HEK293 (cell line): ENCODE data around the gene PLA2G4A.

Source experiments
- CTCF ChIA-PET: fragments of 350-600 bp; formaldehyde crosslinking; extraction: SDS; loops from one replicate; lab custom pipeline; 2021; ENCODE audit warnings: antibody characterized with exemption; lab: Yijun Ruan, JAX
- POLR2A ChIA-PET: fragments of 300-600 bp; formaldehyde crosslinking; extraction: SDS; loops from one replicate; lab custom pipeline; 2020; ENCODE audit warnings: antibody characterized with exemption, inconsistent platforms; lab: Yijun Ruan, JAX
- H3K27ac ChIP-seq: fragments of 200-500 bp; sonication (Bioruptor generic); 2 replicates; pipeline ENCODE4 v1.5.1; 2014; ENCODE audit warnings: low read depth, low read length, control low read depth, inconsistent platforms; ENCODE audit errors: extremely low read depth
- H3K36me3 ChIP-seq, 2 experiments: fragments of 200-500 bp in 1 of 2; sonication (Bioruptor generic) in 1 of 2; 1 replicate in 1 of 2; 2 replicates in 1 of 2; pipeline ENCODE4 v1.5.1; 2014 to 2017; ENCODE audit warnings: inconsistent platforms in 2 of 2, low read length in 2 of 2; ENCODE audit not compliant: control insufficient read depth in 2 of 2, insufficient read depth in 1 of 2
- H3K4me1 ChIP-seq: fragments of 200-500 bp; sonication (Bioruptor generic); 2 replicates; pipeline ENCODE4 v1.5.1; 2014; ENCODE audit warnings: mild to moderate bottlenecking, low read length, inconsistent platforms; ENCODE audit not compliant: control insufficient read depth, insufficient read depth
- H3K4me3 ChIP-seq: 2 replicates; pipeline ENCODE4 v1.5.1; 2011; ENCODE audit warnings: low read depth, mild to moderate bottlenecking, control low read depth, low read length, moderate library complexity
- H3K9me3 ChIP-seq: fragments of 200-500 bp; sonication (Bioruptor generic); 2 replicates; pipeline ENCODE4 v1.5.1; 2014; ENCODE audit warnings: low read depth, low read length, inconsistent platforms; ENCODE audit not compliant: control insufficient read depth, insufficient read depth
- GLI2 ChIP-seq: fragments of 450-650 bp; formaldehyde crosslinking; IDR thresholded peaks from 2 replicates; pipeline ENCODE4; 2017; ENCODE audit warnings: missing biosample characterization, missing genetic modification characterization, low read depth, borderline replicate concordance
- GLI4 ChIP-seq: fragments of 450-650 bp; formaldehyde crosslinking; IDR thresholded peaks from 2 replicates; pipeline ENCODE4 v1.5.1; 2016; ENCODE audit warnings: missing biosample characterization, missing genetic modification characterization
- KLF1 ChIP-seq: fragments of 450-650 bp; formaldehyde crosslinking; IDR thresholded peaks from 2 replicates; pipeline ENCODE4 v1.5.1; 2016; ENCODE audit warnings: missing biosample characterization, missing genetic modification characterization
- KLF9 ChIP-seq: fragments of 450-650 bp; formaldehyde crosslinking; IDR thresholded peaks from 2 replicates; pipeline ENCODE4 v1.5.1; 2016; ENCODE audit warnings: missing biosample characterization, missing genetic modification characterization, low read depth
- SCRT2 ChIP-seq: fragments of 450-650 bp; formaldehyde crosslinking; IDR thresholded peaks from 2 replicates; pipeline ENCODE4 v1.5.1; 2016; ENCODE audit warnings: missing biosample characterization, missing genetic modification characterization
- SP2 ChIP-seq: fragments of 450-650 bp; formaldehyde crosslinking; IDR thresholded peaks from 2 replicates; pipeline ENCODE4 v1.5.1; 2016; ENCODE audit warnings: missing biosample characterization, missing genetic modification characterization
- ZBTB26 ChIP-seq: fragments of 450-650 bp; formaldehyde crosslinking; optimal IDR thresholded peaks from 2 replicates; pipeline ENCODE3; 2016; ENCODE audit warnings: missing biosample characterization, mild to moderate bottlenecking, missing genetic modification characterization
- ZEB2 ChIP-seq: fragments of 450-650 bp; formaldehyde crosslinking; IDR thresholded peaks from 2 replicates; pipeline ENCODE4 v1.5.1; 2016; ENCODE audit warnings: missing biosample characterization, missing genetic modification characterization
- ZNF114 ChIP-seq: fragments of 450-650 bp; formaldehyde crosslinking; IDR thresholded peaks from 2 replicates; pipeline ENCODE4 v1.5.0; 2017; ENCODE audit warnings: missing biosample characterization, missing genetic modification characterization
- ZNF184 ChIP-seq: fragments of 450-650 bp; IDR thresholded peaks from 2 replicates; pipeline ENCODE4 v1.5.1; 2018; ENCODE audit warnings: missing biosample characterization, mild to moderate bottlenecking, missing genetic modification characterization
- ZNF23 ChIP-seq: fragments of 450-650 bp; formaldehyde crosslinking; IDR thresholded peaks from 2 replicates; pipeline ENCODE4 v1.5.1; 2016; ENCODE audit warnings: missing biosample characterization, missing genetic modification characterization, borderline replicate concordance
- ZNF239 ChIP-seq: fragments of 450-650 bp; formaldehyde crosslinking; IDR thresholded peaks from 2 replicates; pipeline ENCODE4 v1.5.1; 2016; ENCODE audit warnings: missing biosample characterization, missing genetic modification characterization
- ZNF292 ChIP-seq: fragments of 450-650 bp; formaldehyde crosslinking; IDR thresholded peaks from 2 replicates; pipeline ENCODE4 v1.5.1; 2016; ENCODE audit warnings: low read depth, missing biosample characterization, missing genetic modification characterization, borderline replicate concordance
- ZNF335 ChIP-seq: fragments of 450-650 bp; formaldehyde crosslinking; conservative IDR thresholded peaks from 2 replicates; pipeline ENCODE4 v1.5.1; 2016; ENCODE audit warnings: missing biosample characterization, missing genetic modification characterization
- ZNF341 ChIP-seq: fragments of 450-650 bp; formaldehyde crosslinking; IDR thresholded peaks from 2 replicates; pipeline ENCODE4; 2016; ENCODE audit warnings: low read depth, missing biosample characterization, missing genetic modification characterization
- ZNF398 ChIP-seq: fragments of 450-650 bp; formaldehyde crosslinking; IDR thresholded peaks from 2 replicates; pipeline ENCODE4 v1.5.1; 2017; ENCODE audit warnings: missing biosample characterization, missing genetic modification characterization
- ZNF433 ChIP-seq: fragments of 450-650 bp; formaldehyde crosslinking; IDR thresholded peaks from 2 replicates; pipeline ENCODE4 v1.5.1; 2016; ENCODE audit warnings: missing biosample characterization, missing genetic modification characterization, low read depth
- ZNF473 ChIP-seq: fragments of 450-650 bp; formaldehyde crosslinking; IDR thresholded peaks from 2 replicates; pipeline ENCODE4 v1.5.1; 2017; ENCODE audit warnings: missing biosample characterization, missing genetic modification characterization
- ZNF488 ChIP-seq: fragments of 450-650 bp; formaldehyde crosslinking; IDR thresholded peaks from 2 replicates; pipeline ENCODE4 v1.5.1; 2016; ENCODE audit warnings: missing biosample characterization, missing genetic modification characterization
- ZNF660 ChIP-seq: fragments of 450-650 bp; IDR thresholded peaks from 2 replicates; pipeline ENCODE4 v1.5.1; 2018; ENCODE audit warnings: missing biosample characterization, mild to moderate bottlenecking, missing genetic modification characterization
- ZNF692 ChIP-seq: fragments of 450-650 bp; formaldehyde crosslinking; IDR thresholded peaks from 2 replicates; pipeline ENCODE4 v1.5.1; 2016; ENCODE audit warnings: missing biosample characterization, missing genetic modification characterization
- ZNF707 ChIP-seq: fragments of 450-650 bp; formaldehyde crosslinking; IDR thresholded peaks from 2 replicates; pipeline ENCODE4 v1.5.1; 2016; ENCODE audit warnings: missing biosample characterization, missing genetic modification characterization
- ZSCAN4 ChIP-seq: fragments of 450-650 bp; formaldehyde crosslinking; IDR thresholded peaks from 2 replicates; pipeline ENCODE4 v1.5.1; 2017; ENCODE audit warnings: missing biosample characterization, missing genetic modification characterization
- ZSCAN5A ChIP-seq: fragments of 450-650 bp; formaldehyde crosslinking; IDR thresholded peaks from 2 replicates; pipeline ENCODE4 v1.5.1; 2016; ENCODE audit warnings: missing biosample characterization, missing genetic modification characterization

PLA2G4A gene

GRCh38 chr1:186843931-186844330, 15.2 kb downstream of the PLA2G4A start:
- POLR2A ChIA-PET, result no interaction called here
- no peak overlapping the region for H3K4me3 ChIP-seq
- no peak overlapping the region for H3K27ac ChIP-seq
- CTCF ChIA-PET, result no interaction called here
- H3K9me3 ChIP-seq, result no peaks in the 10 kb centered on the region
- TF ChIP-seq ZNF335 (no peak), SCRT2 (tag by site-specific recombination) (0 out of 2 replicates have a peak, but pooled peaks have one; percentile 26)
- TF ChIP-seq, all 188 proteins: peak for 1
- Histone ChIP-seq H3K4me1 (no peaks in the 10 kb centered on the region), H3K36me3 (no peaks in the 10 kb centered on the region)

- ChIA-PET CTCF (no interaction called here), POLR2A (no interaction called here)
- no peaks in the 10 kb centered on the region for H3K4me1 ChIP-seq
- H3K4me3 ChIP-seq, result no peak overlapping the region
- no peak overlapping the region for H3K27ac ChIP-seq
- TF ChIP-seq ZNF184 (no peak), ZNF239 (tag by site-specific recombination) (no peak), ZNF292 (no peak), ZNF473 (tag by site-specific recombination) (no peak), ZSCAN5A (tag by site-specific recombination) (no peak), ZNF660 (tag by site-specific recombination) (no peak), ZNF707 (tag by site-specific recombination) (no peak), ZBTB26 (tag by site-specific recombination) (no peak), GLI4 (tag by site-specific recombination) (no peak), ZNF23 (tag by site-specific recombination) (no peak), ZNF433 (tag by site-specific recombination) (no peak), ZNF488 (no peak), ZNF341 (tag by site-specific recombination) (no peak), GLI2 (tag by site-specific recombination) (no peak)
- no peaks in the 10 kb centered on the region for H3K9me3 ChIP-seq
- H3K36me3 ChIP-seq, result no peaks in the 10 kb centered on the region
Observed at GRCh38 chr1:186845576-186846210, 16.9 kb downstream of the PLA2G4A start.

- Histone ChIP-seq H3K36me3 (no peaks in the 10 kb centered on the region), H3K27ac (no peak overlapping the region), H3K9me3 (no peaks in the 10 kb centered on the region), H3K4me3 (no peak overlapping the region), H3K4me1 (no peaks in the 10 kb centered on the region)
- ChIA-PET CTCF (no interaction called here), POLR2A (no interaction called here)
- TF ChIP-seq ZNF114 (0 out of 2 replicates have a peak, but pooled peaks have one; percentile 87), ZNF692 (peak; percentile 72), ZEB2 (tag by site-specific recombination) (no peak), ZSCAN4 (tag by site-specific recombination) (0 out of 2 replicates have a peak, but pooled peaks have one; percentile 38), KLF9 (tag by site-specific recombination) (no peak), SP2 (tag by site-specific recombination) (no peak), ZNF398 (tag by site-specific recombination) (peak; percentile 85), ZNF473 (tag by site-specific recombination) (0 out of 2 replicates have a peak, but pooled peaks have one; percentile 20), KLF1 (tag by site-specific recombination) (no peak)
Observed at GRCh38 chr1:186848509-186849130, 19.9 kb downstream of the PLA2G4A start.
